Caco-2 (cell line): ENCODE results near the gene EXOSC1. TPM values are rescaled to one million over a fixed set of nuclear protein-coding genes. Genes with fewer than 3 reads are reported as not detected.
"Not testable (repeated sequence)": the region's sequence is repeated elsewhere in the genome, so short reads cannot be mapped to it uniquely, and the experiment has no call there.

Experiments used
- BruUV-seq: library from RNA; stranded (reverse); fragments of 400-500 nt; replicated peaks from 2 replicates; lab custom pipeline; 2021; lab: Mats Ljungman, UMichigan
- CTCF ChIA-PET: fragments of 300-600 bp; sonication (Branson Sonifier 250); formaldehyde crosslinking; loops from one replicate; lab custom pipeline; 2022; ENCODE audit warnings: antibody characterized with exemption; lab: Charles Lee
- POLR2A ChIA-PET: fragments of 300-600 bp; sonication (Branson Sonifier 250); formaldehyde crosslinking; loops from one replicate; lab custom pipeline; 2022; ENCODE audit warnings: antibody characterized with exemption; lab: Charles Lee
- DNase-seq, 2 experiments: peaks; one replicate each; pipeline versions ENCODE4 v3.0.0 to v3.0.0-alpha.2; 2020 to 2022
- H3K27me3 ChIP-seq: replicated peaks from 2 replicates; pipeline ENCODE4 v1.6.0; 2011; ENCODE audit warnings: low read length; ENCODE audit not compliant: control insufficient read depth, insufficient read depth
- H3K36me3 ChIP-seq: 2 replicates; pipeline ENCODE4 v1.5.1; 2011; ENCODE audit warnings: low read length; ENCODE audit not compliant: control insufficient read depth, insufficient read depth
- H3K4me1 ChIP-seq: fragments of 250-450 bp; sonication (Bioruptor Pico); 2 replicates; pipeline ENCODE4 v1.5.1; 2020; ENCODE audit warnings: mild to moderate bottlenecking
- H3K4me3 ChIP-seq: 2 replicates; pipeline ENCODE4 v1.5.1; 2011; ENCODE audit warnings: low read depth, mild to moderate bottlenecking, control low read depth, low read length
- H3K9me3 ChIP-seq: fragments of 250-450 bp; sonication (Bioruptor Pico); 2 replicates; pipeline ENCODE4 v1.5.1; 2020; ENCODE audit warnings: mild to moderate bottlenecking, moderate library complexity
- H3K27ac Mint-ChIP-seq: one replicate; pipeline ENCODE4 v1.8.0; 2022; ENCODE audit warnings: mixed read lengths; ENCODE audit not compliant: unreplicated experiment
- H3K27me3 Mint-ChIP-seq: one replicate; pipeline ENCODE4 v1.8.0; 2022; ENCODE audit warnings: mixed read lengths; ENCODE audit not compliant: insufficient read depth, unreplicated experiment
- H3K36me3 Mint-ChIP-seq: one replicate; pipeline ENCODE4 v1.8.0; 2022; ENCODE audit warnings: mild to moderate bottlenecking, mixed read lengths; ENCODE audit not compliant: insufficient read depth, unreplicated experiment
- H3K4me1 Mint-ChIP-seq: one replicate; pipeline ENCODE4 v1.8.0; 2022; ENCODE audit warnings: low read depth, mixed read lengths; ENCODE audit not compliant: unreplicated experiment
- H3K4me3 Mint-ChIP-seq: one replicate; pipeline ENCODE4 v1.8.0; 2022; ENCODE audit warnings: mild to moderate bottlenecking, moderate library complexity, mixed read lengths; ENCODE audit not compliant: unreplicated experiment
- H3K9me3 Mint-ChIP-seq: one replicate; pipeline ENCODE4 v1.8.0; 2022; ENCODE audit warnings: mixed read lengths; ENCODE audit not compliant: unreplicated experiment
- intact Hi-C: fragments of 100-400 bp; cut with micrococcal nuclease; formaldehyde crosslinking; loops from one replicate; pipeline ENCODE4 v1.10.0; 2022; ENCODE audit not compliant: unreplicated experiment
- total RNA-seq: library from RNA; stranded (reverse); gene quantifications from 2 replicates; pipeline ENCODE4 v1.2.3, GENCODE V29; 2022
- TF ChIP-seq, protein P1 (sequence below), 2 experiments: fragments of 200-600 bp in 1 of 2; IDR thresholded peaks; 1 replicate in 1 of 2; 2 replicates in 1 of 2; pipeline versions ENCODE4 v1.5.1 to v1.8.0; 2011 to 2022; ENCODE audit warnings: antibody characterized with exemption in 1 of 2, control low read depth in 1 of 2, inconsistent platforms in 1 of 2, low read depth in 1 of 2, low read length in 1 of 2, mild to moderate bottlenecking in 1 of 2, moderate library complexity in 1 of 2; ENCODE audit not compliant: insufficient read depth in 1 of 2, severe bottlenecking in 1 of 2, unreplicated experiment in 1 of 2

EXOSC1 gene
- total RNA-seq, 1 experiment from 2014 or later: 84.7 TPM

GRCh38 chr10:97481071-97481470, 35.3 kb upstream of the EXOSC1 start:
- TF ChIP-seq, protein P1, sequence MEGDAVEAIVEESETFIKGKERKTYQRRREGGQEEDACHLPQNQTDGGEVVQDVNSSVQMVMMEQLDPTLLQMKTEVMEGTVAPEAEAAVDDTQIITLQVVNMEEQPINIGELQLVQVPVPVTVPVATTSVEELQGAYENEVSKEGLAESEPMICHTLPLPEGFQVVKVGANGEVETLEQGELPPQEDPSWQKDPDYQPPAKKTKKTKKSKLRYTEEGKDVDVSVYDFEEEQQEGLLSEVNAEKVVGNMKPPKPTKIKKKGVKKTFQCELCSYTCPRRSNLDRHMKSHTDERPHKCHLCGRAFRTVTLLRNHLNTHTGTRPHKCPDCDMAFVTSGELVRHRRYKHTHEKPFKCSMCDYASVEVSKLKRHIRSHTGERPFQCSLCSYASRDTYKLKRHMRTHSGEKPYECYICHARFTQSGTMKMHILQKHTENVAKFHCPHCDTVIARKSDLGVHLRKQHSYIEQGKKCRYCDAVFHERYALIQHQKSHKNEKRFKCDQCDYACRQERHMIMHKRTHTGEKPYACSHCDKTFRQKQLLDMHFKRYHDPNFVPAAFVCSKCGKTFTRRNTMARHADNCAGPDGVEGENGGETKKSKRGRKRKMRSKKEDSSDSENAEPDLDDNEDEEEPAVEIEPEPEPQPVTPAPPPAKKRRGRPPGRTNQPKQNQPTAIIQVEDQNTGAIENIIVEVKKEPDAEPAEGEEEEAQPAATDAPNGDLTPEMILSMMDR (IDR thresholded peaks at IDR 0.05; ENCODE audit: insufficient read depth in 1 of 2, low read depth in 1 of 2, low read length in 1 of 2, severe bottlenecking in 1 of 2, unreplicated experiment in 1 of 2): no peak
- Histone ChIP-seq H3K4me1 (no peaks in the 10 kb centered on the region), H3K9me3 (no peaks in the 10 kb centered on the region), H3K36me3 (peaks cover 6% of the 10 kb centered on the region), H3K27me3 (no peaks in the 10 kb centered on the region), H3K4me3 (no peak overlapping the region)
- H3K4me1 Mint-ChIP-seq: no peaks in the 10 kb centered on the region
- peaks cover 65% of the 10 kb centered on the region for H3K36me3 Mint-ChIP-seq
- H3K27me3 Mint-ChIP-seq: no peaks in the 10 kb centered on the region
- intact Hi-C loops: no loop called here
- H3K9me3 Mint-ChIP-seq: no peaks in the 10 kb centered on the region
- POLR2A ChIA-PET: no interaction called here
- no peak overlapping the region for H3K27ac Mint-ChIP-seq
- no TSS peak for BruUV-seq
- H3K4me3 Mint-ChIP-seq: no peak overlapping the region
- DNase-seq: no peak
- CTCF ChIA-PET: interaction anchor here (0.6 to 0.7 kb wide), 2 partner anchors 91 to 252 kb away, joined by 3 to 6 read pairs; no protein-coding TSS in a partner anchor

- ChIA-PET POLR2A (no interaction called here), CTCF (no interaction called here)
- no peak overlapping the region for H3K27ac Mint-ChIP-seq
- no TSS peak for BruUV-seq
- H3K27me3 Mint-ChIP-seq: no peaks in the 10 kb centered on the region
- TF ChIP-seq, protein P1 (IDR thresholded peaks at IDR 0.05; ENCODE audit: insufficient read depth in 1 of 2, low read depth in 1 of 2, low read length in 1 of 2, severe bottlenecking in 1 of 2, unreplicated experiment in 1 of 2): no peak
- Histone ChIP-seq H3K36me3 (peaks cover 6% of the 10 kb centered on the region), H3K9me3 (no peaks in the 10 kb centered on the region), H3K4me3 (no peak overlapping the region), H3K4me1 (no peaks in the 10 kb centered on the region), H3K27me3 (no peaks in the 10 kb centered on the region)
- peaks cover 66% of the 10 kb centered on the region for H3K36me3 Mint-ChIP-seq
- intact Hi-C loops: no loop called here
- no peaks in the 10 kb centered on the region for H3K9me3 Mint-ChIP-seq
- H3K4me1 Mint-ChIP-seq: no peaks in the 10 kb centered on the region
- no peak for DNase-seq
- no peak overlapping the region for H3K4me3 Mint-ChIP-seq
Measured at GRCh38 chr10:97479939-97480338, 34.1 kb upstream of the EXOSC1 start.

- H3K36me3 Mint-ChIP-seq: peaks cover 67% of the 10 kb centered on the region
- H3K36me3 ChIP-seq, CTCF ChIA-PET, H3K9me3 ChIP-seq, H3K27ac Mint-ChIP-seq, H3K4me1 ChIP-seq, H3K4me1 Mint-ChIP-seq, POLR2A ChIA-PET, H3K4me3 Mint-ChIP-seq, H3K9me3 Mint-ChIP-seq, H3K27me3 Mint-ChIP-seq, DNase-seq, intact Hi-C loops, H3K27me3 ChIP-seq, H3K4me3 ChIP-seq, BruUV-seq: not testable (repeated sequence)
Measured at GRCh38 chr10:97479410-97479809, 33.6 kb upstream of the EXOSC1 start.
